ENCODE measurements around the gene SMCHD1. TPM values are rescaled to one million over a fixed set of nuclear protein-coding genes. Genes with fewer than 3 reads are reported as not detected.
"Not testable (repeated sequence)": the region's sequence is repeated elsewhere in the genome, so short reads cannot be mapped to it uniquely, and the experiment has no call there.

Gene SMCHD1
- total RNA-seq, 8 experiments from 2014 or later, result 44.4 to 238 (median 61.6) TPM

DNA sequence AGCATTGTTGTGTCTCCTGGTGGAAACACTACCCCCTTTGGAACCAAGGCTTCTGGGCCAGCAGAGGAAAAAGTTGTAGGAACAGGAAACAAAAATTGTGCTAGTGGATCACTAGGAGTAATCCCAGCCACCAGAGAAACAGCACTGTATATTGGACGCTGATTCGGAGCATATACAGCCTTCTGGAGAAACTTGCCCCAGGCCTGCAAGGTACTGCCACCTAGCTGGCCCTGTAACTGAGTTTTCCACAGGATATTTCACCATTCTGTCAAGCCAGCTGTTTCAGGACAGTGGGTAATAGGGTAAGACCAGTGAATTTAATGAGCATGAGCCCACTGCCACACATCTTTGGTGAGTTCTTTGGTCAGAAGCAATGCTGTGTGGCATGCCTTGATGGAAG is 166.2 kb downstream of the SMCHD1 start:
- no peak overlapping the region for H3K4me3 ChIP-seq
- WGBS, 10 experiments, result 92 to 100% (median 100%) methylated on average over 1 to 2 of the region's 2 CpGs; no CpG with 5 or more reads in 6 of the 10 experiments
- in situ Hi-C loops (cut with MboI; ENCODE audit: low pct_unique_long_range_greater_than_20kb in 2 of 9, low sequenced_read_pairs in 9 of 9, unreplicated experiment in 9 of 9), result no loop called here
- H3K4me1 ChIP-seq (replicated peaks in 1 of 2), result no peaks in the 10 kb centered on the region
- ATAC-seq (replicated peaks in 6 of 8), result no peak
- H3K27ac ChIP-seq, result no peak overlapping the region

DNA sequence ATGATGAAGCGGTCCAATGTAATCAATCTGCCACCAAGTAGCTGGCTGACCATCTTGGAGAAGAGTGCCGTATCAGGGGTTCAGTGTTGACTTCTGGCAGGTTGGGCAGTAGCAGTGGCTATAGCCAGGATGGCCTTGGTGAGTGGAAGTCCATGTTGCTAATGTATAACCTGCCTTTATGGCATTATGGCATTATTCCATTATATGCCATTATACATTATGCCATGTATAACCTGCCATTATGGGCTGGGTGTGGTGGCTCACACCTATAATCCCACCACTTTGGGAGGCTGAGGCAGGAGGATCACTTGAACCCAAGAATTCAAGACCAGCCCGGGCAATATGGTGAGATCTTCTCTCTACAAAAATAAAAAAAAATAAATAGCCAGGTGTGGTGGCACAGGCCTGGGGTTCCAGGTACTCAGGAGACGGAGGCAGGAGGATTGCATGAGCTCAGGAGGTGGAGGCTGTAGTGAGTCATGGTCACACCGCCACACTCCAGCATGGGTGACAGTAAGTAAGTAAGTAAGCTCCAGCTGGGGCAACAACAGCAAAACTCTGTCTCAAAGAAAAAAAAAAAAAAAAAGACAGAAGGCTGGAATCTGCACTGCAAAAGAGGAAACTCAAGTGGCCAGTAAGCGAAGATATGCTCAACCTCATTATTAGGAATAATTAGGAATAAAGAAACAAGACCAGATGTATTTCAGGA is 166.8 kb downstream of the SMCHD1 start:
- Histone ChIP-seq H3K4me3 (no peak overlapping the region), H3K4me1 (replicated peaks in 1 of 2) (no peaks in the 10 kb centered on the region), H3K27ac (no peak overlapping the region)
- WGBS, 10 experiments, result 83 to 100% (median 90%) methylated on average over 1 to 5 of the region's 6 CpGs; no CpG with 5 or more reads in 1 of the 10 experiments
- in situ Hi-C loops (cut with MboI; ENCODE audit: low pct_unique_long_range_greater_than_20kb in 2 of 9, low sequenced_read_pairs in 9 of 9, unreplicated experiment in 9 of 9), result no loop called here
- ATAC-seq (replicated peaks in 6 of 8), result no peak

DNA sequence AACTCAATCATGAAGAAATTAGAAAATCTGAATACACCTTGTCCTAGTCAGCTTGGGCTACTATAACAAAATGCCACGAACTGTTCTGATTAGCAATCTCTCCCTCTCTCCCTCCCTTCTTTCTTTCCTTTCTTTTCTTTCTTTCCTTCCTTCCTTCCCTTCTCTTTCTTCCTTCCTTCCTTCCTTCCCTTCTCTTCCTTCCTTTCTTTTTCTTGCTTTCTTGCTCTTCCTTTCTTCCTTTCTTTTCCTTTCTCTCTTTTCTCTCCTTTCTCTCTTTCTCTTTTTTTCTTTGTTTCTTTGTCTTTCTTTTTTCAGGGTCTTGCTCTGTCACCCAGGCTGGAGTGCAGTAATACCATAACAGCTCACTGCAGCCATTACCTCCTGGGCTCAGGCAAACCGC is 167.7 kb downstream of the SMCHD1 start:
- Histone ChIP-seq H3K27ac (no peak overlapping the region), H3K4me3 (no peak overlapping the region), H3K4me1 (replicated peaks in 1 of 2) (no peaks in the 10 kb centered on the region)
- in situ Hi-C loops (cut with MboI; ENCODE audit: low pct_unique_long_range_greater_than_20kb in 2 of 9, low sequenced_read_pairs in 9 of 9, unreplicated experiment in 9 of 9), result no loop called here
- ATAC-seq (replicated peaks in 6 of 8), result no peak
- 40 to 100% (median 77%) methylated on average over 1 to 2 of the region's 2 CpGs; no CpG with 5 or more reads in 1 of the 10 experiments for WGBS, 10 experiments

- in situ Hi-C loops (cut with MboI; ENCODE audit: low pct_unique_long_range_greater_than_20kb in 2 of 9, low sequenced_read_pairs in 9 of 9, unreplicated experiment in 9 of 9), result no loop called here
- Histone ChIP-seq H3K4me3 (no peak overlapping the region), H3K4me1 (replicated peaks in 1 of 2) (no peaks in the 10 kb centered on the region), H3K27ac (no peak overlapping the region)
- WGBS, 10 experiments, result 0 to 100% (median 100%) methylated on average over 1 to 2 of the region's 2 CpGs; no CpG with 5 or more reads in 3 of the 10 experiments
- ATAC-seq (replicated peaks in 6 of 8), result no peak
These were observed 168.4 kb downstream of the SMCHD1 start for GRCh38 chr18:2823966-2824365.

GRCh38 chr18:2824865-2825264 is 169.3 kb downstream of the SMCHD1 start:
- in situ Hi-C loops (cut with MboI; ENCODE audit: low pct_unique_long_range_greater_than_20kb in 2 of 9, low sequenced_read_pairs in 9 of 9, unreplicated experiment in 9 of 9), result no loop called here
- WGBS, 10 experiments, result 76 to 100% (median 91%) methylated on average over 2 to 5 of the region's 5 CpGs; no CpG with 5 or more reads in 3 of the 10 experiments
- no peak for ATAC-seq (replicated peaks in 6 of 8)
- Histone ChIP-seq H3K27ac (no peak overlapping the region), H3K4me3 (no peak overlapping the region), H3K4me1 (replicated peaks in 1 of 2) (no peaks in the 10 kb centered on the region)

DNA sequence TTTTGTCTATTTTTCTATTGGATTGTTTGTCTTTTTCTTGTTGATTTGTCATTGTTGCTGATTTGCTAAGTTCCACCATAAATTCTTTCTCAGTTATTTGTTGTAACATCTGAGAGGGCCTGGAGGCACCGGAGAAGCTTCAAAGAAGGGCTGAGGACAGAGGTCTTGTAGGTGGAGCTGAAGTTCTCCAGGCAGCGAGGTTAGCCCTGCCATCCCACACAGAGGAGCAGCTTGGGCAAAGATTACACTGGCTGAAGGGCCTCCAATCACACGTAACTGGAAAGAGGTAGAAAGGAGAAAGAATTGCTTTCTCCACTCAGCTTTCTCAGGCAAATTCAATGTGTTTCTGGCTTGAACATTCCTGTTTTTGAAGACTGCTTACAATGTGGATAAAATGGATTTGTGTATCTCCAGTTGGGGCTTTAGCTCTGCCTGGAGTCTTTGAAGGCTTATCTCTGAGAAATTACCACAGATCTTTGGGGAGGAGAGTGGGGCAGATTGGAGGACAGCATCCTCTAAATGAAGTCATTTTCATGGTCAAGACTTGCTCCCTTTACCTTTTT is 170.2 kb downstream of the SMCHD1 start:
- Histone ChIP-seq H3K4me1 (replicated peaks in 1 of 2) (no peaks in the 10 kb centered on the region), H3K27ac (no peak overlapping the region), H3K4me3 (no peak overlapping the region)
- no peak for ATAC-seq (replicated peaks in 6 of 8)
- 50 to 100% (median 79%) methylated on average over 1 to 3 of the region's 3 CpGs; no CpG with 5 or more reads in 2 of the 10 experiments for WGBS, 10 experiments
- in situ Hi-C loops (cut with MboI; ENCODE audit: low pct_unique_long_range_greater_than_20kb in 2 of 9, low sequenced_read_pairs in 9 of 9, unreplicated experiment in 9 of 9), result no loop called here

DNA sequence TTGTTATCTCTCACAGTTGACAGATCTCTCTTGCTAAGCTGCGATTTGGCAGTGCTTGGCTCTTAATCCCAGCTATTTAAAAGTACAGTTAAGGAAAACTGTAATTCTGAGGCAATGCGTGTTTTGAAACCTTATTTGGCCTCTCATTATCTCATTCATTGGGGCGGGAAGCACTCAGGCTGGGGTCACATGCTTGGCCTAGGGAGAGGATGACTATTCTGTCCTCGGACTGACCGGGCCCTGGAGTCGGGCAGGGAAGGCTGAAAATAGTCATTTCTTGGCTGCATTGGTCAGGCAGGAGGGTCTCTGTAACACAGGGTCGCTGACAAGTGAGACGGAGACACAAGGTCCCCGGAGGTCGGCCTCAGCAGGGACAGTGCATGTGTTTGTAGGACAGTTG is 171.1 kb downstream of the SMCHD1 start:
- no peaks in the 10 kb centered on the region for H3K4me1 ChIP-seq (replicated peaks in 1 of 2)
- 8 to 100% (median 81%) methylated on average over 1 to 10 of the region's 10 CpGs; no CpG with 5 or more reads in 1 of the 10 experiments for WGBS, 10 experiments
- in situ Hi-C loops (cut with MboI; ENCODE audit: low pct_unique_long_range_greater_than_20kb in 2 of 9, low sequenced_read_pairs in 9 of 9, unreplicated experiment in 9 of 9), result no loop called here
- H3K27ac ChIP-seq, result no peak overlapping the region
- H3K4me3 ChIP-seq, result no peak overlapping the region
- peak in 3 of 8 experiments; percentile 20 to 95 (median 81) for ATAC-seq (replicated peaks in 6 of 8)

DNA sequence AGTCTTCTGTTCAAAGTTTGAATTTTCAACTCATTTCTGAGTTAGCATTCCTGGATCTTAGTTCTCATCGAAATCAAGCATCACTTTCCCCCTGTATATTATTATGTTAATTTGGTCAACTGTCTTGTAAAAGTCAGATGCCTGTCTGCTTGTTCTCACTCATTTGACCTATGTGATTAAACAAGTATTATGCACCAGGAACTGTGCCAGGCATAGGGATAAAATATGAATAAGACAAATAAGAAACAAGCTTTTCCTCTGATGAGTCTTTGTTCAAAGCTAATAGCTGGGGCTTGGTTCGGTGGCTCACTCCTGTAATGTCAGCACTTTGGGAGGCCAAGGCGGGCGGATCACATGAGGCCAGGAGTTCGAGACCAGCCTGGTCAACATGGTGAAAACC is 171.5 kb downstream of the SMCHD1 start:
- in situ Hi-C loops (cut with MboI; ENCODE audit: low pct_unique_long_range_greater_than_20kb in 2 of 9, low sequenced_read_pairs in 9 of 9, unreplicated experiment in 9 of 9), result no loop called here

GRCh38 chr18:2836118-2836517 is 180.6 kb downstream of the SMCHD1 start:
- 0 to 93% (median 75%) methylated on average over 1 to 3 of the region's 3 CpGs; no CpG with 5 or more reads in 4 of the 10 experiments for WGBS, 10 experiments
- in situ Hi-C loops (cut with MboI; ENCODE audit: low pct_unique_long_range_greater_than_20kb in 2 of 9, low sequenced_read_pairs in 9 of 9, unreplicated experiment in 9 of 9); H3K4me1 ChIP-seq (replicated peaks in 1 of 2); ATAC-seq (replicated peaks in 6 of 8); H3K4me3 ChIP-seq; H3K27ac ChIP-seq: not testable (repeated sequence)

More for the DNA sequence above, 171.5 kb downstream of the SMCHD1 start:
- no peak overlapping the region for H3K4me3 ChIP-seq
- no peaks in the 10 kb centered on the region for H3K4me1 ChIP-seq (replicated peaks in 1 of 2)
- no peak overlapping the region for H3K27ac ChIP-seq
- 15 to 96% (median 76%) methylated on average over 2 to 5 of the region's 5 CpGs; no CpG with 5 or more reads in 2 of the 10 experiments for WGBS, 10 experiments
- peak in 2 of 8 experiments; percentile 28 to 66 for ATAC-seq (replicated peaks in 6 of 8)

- H3K27ac ChIP-seq; H3K4me3 ChIP-seq; H3K4me1 ChIP-seq (replicated peaks in 1 of 2); in situ Hi-C loops (cut with MboI; ENCODE audit: low pct_unique_long_range_greater_than_20kb in 2 of 9, low sequenced_read_pairs in 9 of 9, unreplicated experiment in 9 of 9); ATAC-seq (replicated peaks in 6 of 8): not testable (repeated sequence)
These were observed 181.8 kb downstream of the SMCHD1 start for GRCh38 chr18:2837290-2837689.

DNA sequence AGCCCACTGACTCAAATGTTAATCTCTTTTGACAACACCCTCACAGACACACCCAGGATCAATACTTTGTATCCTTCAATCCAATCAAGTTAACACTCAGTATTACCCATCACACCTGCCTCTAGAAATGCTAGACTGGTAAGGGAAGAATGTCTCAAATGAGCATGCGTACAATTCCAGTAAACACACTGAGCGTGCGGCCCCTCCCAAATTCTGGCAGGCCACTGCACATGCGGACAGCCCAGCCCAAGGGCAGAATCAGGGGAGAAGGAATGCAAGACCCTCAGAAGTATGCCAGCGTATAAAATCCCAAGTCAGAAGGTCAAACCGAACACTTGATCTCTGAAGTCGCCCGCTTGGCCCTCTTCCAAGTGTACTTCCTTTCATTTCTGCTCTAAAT is 183.7 kb downstream of the SMCHD1 start:
- in situ Hi-C loops (cut with MboI; ENCODE audit: low pct_unique_long_range_greater_than_20kb in 2 of 9, low sequenced_read_pairs in 9 of 9, unreplicated experiment in 9 of 9), result no loop called here
- H3K4me3 ChIP-seq, result no peak overlapping the region
- 0 to 100% (median 92%) methylated on average over 2 to 7 of the region's 8 CpGs; no CpG with 5 or more reads in 3 of the 10 experiments for WGBS, 10 experiments
- H3K27ac ChIP-seq, result no peak overlapping the region
- ATAC-seq (replicated peaks in 6 of 8), result peak in 2 of 8 experiments; percentile 60 to 86
- no peaks in the 10 kb centered on the region for H3K4me1 ChIP-seq (replicated peaks in 1 of 2)

GRCh38 chr18:2840521-2840920 is 185.0 kb downstream of the SMCHD1 start:
- H3K4me1 ChIP-seq (replicated peaks in 1 of 2), result no peaks in the 10 kb centered on the region
- no peak overlapping the region for H3K4me3 ChIP-seq
- whole genome bisulfite sequencing, 10 experiments, result 0 to 100% (median 100%) methylated on average over 1 of the region's 1 CpG; no CpG with 5 or more reads in 1 of the 10 experiments
- no peak overlapping the region for H3K27ac ChIP-seq
- in situ Hi-C loops (cut with MboI; ENCODE audit: low pct_unique_long_range_greater_than_20kb in 2 of 9, low sequenced_read_pairs in 9 of 9, unreplicated experiment in 9 of 9), result no loop called here
- ATAC-seq (replicated peaks in 6 of 8), result no peak

DNA sequence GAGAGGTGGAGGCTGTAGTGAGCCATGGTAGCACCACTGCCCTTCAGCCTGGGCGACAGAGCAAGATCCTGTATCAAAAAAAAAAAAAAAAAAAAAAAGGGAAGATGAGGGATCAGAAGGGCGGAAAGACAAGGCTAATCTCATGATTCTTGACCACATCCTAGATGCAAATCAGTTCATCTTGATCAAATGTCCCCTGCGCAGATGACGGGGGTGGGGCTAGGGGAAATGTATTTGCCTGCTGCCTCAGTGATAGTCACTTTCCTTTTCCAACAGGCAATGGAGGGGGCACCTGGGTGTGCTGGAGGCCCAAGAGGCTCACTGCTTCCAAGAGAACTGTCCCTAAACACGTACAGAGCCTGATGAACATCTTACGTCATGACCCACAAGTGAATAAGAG is 187.6 kb downstream of the SMCHD1 start:
- in situ Hi-C loops (cut with MboI; ENCODE audit: low pct_unique_long_range_greater_than_20kb in 2 of 9, low sequenced_read_pairs in 9 of 9, unreplicated experiment in 9 of 9), result no loop called here
- no peak overlapping the region for H3K4me3 ChIP-seq
- no peak for ATAC-seq (replicated peaks in 6 of 8)
- 79 to 100% (median 83%) methylated on average over 1 to 5 of the region's 6 CpGs; no CpG with 5 or more reads in 2 of the 10 experiments for whole genome bisulfite sequencing, 10 experiments
- H3K4me1 ChIP-seq (replicated peaks in 1 of 2), result peaks cover 0 to 2% of the 10 kb centered on the region in 2 donors
- H3K27ac ChIP-seq, result no peak overlapping the region
